Neutrophil (primary cell): ENCODE measurements around the gene POLQ.

ENCODE experiments used
- H3K27ac ChIP-seq: fragments of 200-600 bp; sonication (generic); 2 replicates; pipeline ENCODE4 v1.5.1; 2016; ENCODE audit warnings: mild to moderate bottlenecking, moderate library complexity
- H3K27me3 ChIP-seq: fragments of 200-600 bp; sonication (generic); 2 replicates; pipeline ENCODE4 v1.6.0; 2016; ENCODE audit warnings: mild to moderate bottlenecking
- H3K36me3 ChIP-seq: fragments of 200-600 bp; sonication (generic); 2 replicates; pipeline ENCODE4 v1.5.1; 2017
- H3K4me1 ChIP-seq, 2 experiments: fragments of 200-600 bp in 1 of 2; sonication (generic) in 1 of 2; 1 replicate in 1 of 2; 2 replicates in 1 of 2; pipeline versions ENCODE4 v1.5.1 to v1.6.1; 2013 to 2016; ENCODE audit warnings: low read depth in 1 of 2, low read length in 1 of 2, mild to moderate bottlenecking in 1 of 2, moderate library complexity in 1 of 2; ENCODE audit not compliant: control insufficient read depth in 1 of 2, insufficient read depth in 1 of 2
- H3K4me3 ChIP-seq, 2 experiments: fragments of 200-600 bp in 1 of 2; sonication (generic) in 1 of 2; 1 replicate in 1 of 2; 2 replicates in 1 of 2; pipeline ENCODE4 v1.5.1; 2013 to 2016; ENCODE audit warnings: low read depth in 1 of 2, low read length in 1 of 2, mild to moderate bottlenecking in 1 of 2, moderate library complexity in 1 of 2
- H3K9me3 ChIP-seq: fragments of 200-600 bp; sonication (generic); 2 replicates; pipeline ENCODE4 v1.5.1; 2016
- TF ChIP-seq, protein P1 (sequence below): fragments of 200-600 bp; sonication (generic); IDR thresholded peaks from 2 replicates; pipeline ENCODE4 v1.5.1; 2016; ENCODE audit warnings: antibody characterized with exemption

POLQ gene

GRCh38 chr3:121557426-121557934, 11.7 kb upstream of the POLQ start:
- Histone ChIP-seq H3K36me3 (no peaks in the 10 kb centered on the region), H3K9me3 (no peaks in the 10 kb centered on the region), H3K4me3 (no peak overlapping the region), H3K4me1 (no peaks in the 10 kb centered on the region), H3K27ac (no peak overlapping the region), H3K27me3 (no peaks in the 10 kb centered on the region)
- TF ChIP-seq, protein P1, sequence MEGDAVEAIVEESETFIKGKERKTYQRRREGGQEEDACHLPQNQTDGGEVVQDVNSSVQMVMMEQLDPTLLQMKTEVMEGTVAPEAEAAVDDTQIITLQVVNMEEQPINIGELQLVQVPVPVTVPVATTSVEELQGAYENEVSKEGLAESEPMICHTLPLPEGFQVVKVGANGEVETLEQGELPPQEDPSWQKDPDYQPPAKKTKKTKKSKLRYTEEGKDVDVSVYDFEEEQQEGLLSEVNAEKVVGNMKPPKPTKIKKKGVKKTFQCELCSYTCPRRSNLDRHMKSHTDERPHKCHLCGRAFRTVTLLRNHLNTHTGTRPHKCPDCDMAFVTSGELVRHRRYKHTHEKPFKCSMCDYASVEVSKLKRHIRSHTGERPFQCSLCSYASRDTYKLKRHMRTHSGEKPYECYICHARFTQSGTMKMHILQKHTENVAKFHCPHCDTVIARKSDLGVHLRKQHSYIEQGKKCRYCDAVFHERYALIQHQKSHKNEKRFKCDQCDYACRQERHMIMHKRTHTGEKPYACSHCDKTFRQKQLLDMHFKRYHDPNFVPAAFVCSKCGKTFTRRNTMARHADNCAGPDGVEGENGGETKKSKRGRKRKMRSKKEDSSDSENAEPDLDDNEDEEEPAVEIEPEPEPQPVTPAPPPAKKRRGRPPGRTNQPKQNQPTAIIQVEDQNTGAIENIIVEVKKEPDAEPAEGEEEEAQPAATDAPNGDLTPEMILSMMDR, result no peak

GRCh38 chr3:121552797-121553196, 7.0 kb upstream of the POLQ start:
- TF ChIP-seq, protein P1, result no peak
- H3K27ac ChIP-seq, result no peak overlapping the region
- no peaks in the 10 kb centered on the region for H3K9me3 ChIP-seq
- H3K36me3 ChIP-seq, result no peaks in the 10 kb centered on the region
- no peaks in the 10 kb centered on the region for H3K4me1 ChIP-seq
- H3K27me3 ChIP-seq, result no peaks in the 10 kb centered on the region
- no peak overlapping the region for H3K4me3 ChIP-seq

GRCh38 chr3:121552379-121552778, 6.6 kb upstream of the POLQ start:
- Histone ChIP-seq H3K4me1 (no peaks in the 10 kb centered on the region), H3K27ac (no peak overlapping the region), H3K27me3 (no peaks in the 10 kb centered on the region), H3K36me3 (no peaks in the 10 kb centered on the region), H3K9me3 (no peaks in the 10 kb centered on the region), H3K4me3 (no peak overlapping the region)
- TF ChIP-seq, protein P1, result no peak

DNA sequence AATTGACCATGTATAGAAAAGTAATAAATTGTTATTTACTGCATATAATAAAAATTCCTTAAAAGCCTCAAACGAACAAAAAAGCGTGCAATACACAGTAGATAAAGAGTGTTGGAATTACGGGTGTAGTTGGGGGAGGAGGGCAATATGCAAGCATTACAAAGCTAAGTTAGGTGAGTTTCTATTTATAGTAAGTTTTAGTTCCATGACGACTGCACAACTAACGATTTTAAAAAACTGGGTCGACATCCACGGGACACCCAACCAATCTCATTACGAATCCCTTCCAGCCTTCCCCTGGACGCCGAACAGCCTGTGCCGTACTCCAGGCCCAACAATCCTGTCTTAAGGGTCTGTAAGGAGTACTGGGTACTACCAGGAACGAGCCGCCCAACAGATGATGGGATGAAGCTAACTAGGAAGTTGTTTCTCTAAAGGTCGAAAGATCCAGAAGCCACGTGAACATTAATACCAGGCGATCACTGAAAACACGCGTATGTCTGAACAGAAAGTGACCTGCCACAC, 677 bp downstream of the POLQ start:
- Histone ChIP-seq H3K9me3 (no peaks in the 10 kb centered on the region), H3K4me3 (peak overlapping the region; percentile 75 to 76), H3K36me3 (no peaks in the 10 kb centered on the region), H3K27ac (peak overlapping the region; percentile 77), H3K4me1 (peaks cover 8 to 24% of the 10 kb centered on the region in 2 experiments), H3K27me3 (no peaks in the 10 kb centered on the region)
- TF ChIP-seq, protein P1, result no peak

- Histone ChIP-seq H3K27ac (no peak overlapping the region), H3K4me3 (no peak overlapping the region), H3K9me3 (no peaks in the 10 kb centered on the region), H3K27me3 (no peaks in the 10 kb centered on the region), H3K4me1 (peaks cover 8 to 24% of the 10 kb centered on the region in 2 experiments), H3K36me3 (peaks cover 10% of the 10 kb centered on the region)
- TF ChIP-seq, protein P1, result no peak
Measured at GRCh38 chr3:121542924-121543323, 2.9 kb downstream of the POLQ start.
